HG03520 (cell line): Measurements from ENCODE around the gene RAX.
"Not testable (repeated sequence)": the region's sequence is repeated elsewhere in the genome, so short reads cannot be mapped to it uniquely, and the experiment has no call there.

ENCODE experiments used
- ATAC-seq: cut with Tn5 transposase; IDR thresholded peaks from one replicate; pipeline ENCODE4 v1.9.1; 2021; ENCODE audit warnings: mild to moderate bottlenecking, moderate library complexity; ENCODE audit not compliant: unreplicated experiment

The RAX gene

DNA sequence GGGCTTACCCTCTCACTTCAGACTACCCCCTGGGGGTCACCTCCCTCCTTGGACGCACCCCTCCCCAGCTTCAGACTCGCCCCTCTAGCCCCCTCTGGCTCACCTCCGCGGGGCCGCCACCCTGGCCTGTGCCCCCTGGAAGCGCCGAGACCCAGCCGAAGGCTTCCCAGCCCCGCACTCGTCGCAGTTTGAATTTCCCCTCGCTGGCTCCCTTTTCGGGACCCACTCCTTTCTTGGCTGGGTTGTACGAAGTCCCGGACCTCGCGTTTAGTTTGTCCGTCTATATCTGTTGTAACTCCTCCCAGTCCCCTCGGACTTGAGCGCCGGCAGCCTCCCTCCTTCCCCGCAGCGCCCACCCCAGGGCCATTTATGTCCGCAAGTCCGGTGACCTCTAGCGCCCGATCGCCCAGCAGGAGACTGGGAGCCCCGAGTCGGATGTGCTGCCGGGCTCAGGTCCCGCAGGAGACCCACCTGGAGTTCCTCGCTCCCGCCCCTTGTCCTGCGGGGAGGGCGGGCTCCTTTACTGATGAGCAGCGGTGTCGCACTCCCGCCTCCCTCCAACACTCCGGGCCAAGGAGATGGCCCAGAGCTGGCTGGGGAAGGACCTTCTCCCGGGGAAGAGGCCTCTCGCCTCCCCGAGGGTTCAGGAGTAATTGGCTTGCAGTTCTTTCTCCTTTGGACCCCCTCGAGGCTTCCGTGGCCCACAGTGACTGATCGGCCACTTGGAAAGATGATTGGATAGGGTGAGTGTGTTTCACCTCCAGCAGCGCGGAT, 692 bp upstream of the RAX start:
- ATAC-seq, result no peak

DNA sequence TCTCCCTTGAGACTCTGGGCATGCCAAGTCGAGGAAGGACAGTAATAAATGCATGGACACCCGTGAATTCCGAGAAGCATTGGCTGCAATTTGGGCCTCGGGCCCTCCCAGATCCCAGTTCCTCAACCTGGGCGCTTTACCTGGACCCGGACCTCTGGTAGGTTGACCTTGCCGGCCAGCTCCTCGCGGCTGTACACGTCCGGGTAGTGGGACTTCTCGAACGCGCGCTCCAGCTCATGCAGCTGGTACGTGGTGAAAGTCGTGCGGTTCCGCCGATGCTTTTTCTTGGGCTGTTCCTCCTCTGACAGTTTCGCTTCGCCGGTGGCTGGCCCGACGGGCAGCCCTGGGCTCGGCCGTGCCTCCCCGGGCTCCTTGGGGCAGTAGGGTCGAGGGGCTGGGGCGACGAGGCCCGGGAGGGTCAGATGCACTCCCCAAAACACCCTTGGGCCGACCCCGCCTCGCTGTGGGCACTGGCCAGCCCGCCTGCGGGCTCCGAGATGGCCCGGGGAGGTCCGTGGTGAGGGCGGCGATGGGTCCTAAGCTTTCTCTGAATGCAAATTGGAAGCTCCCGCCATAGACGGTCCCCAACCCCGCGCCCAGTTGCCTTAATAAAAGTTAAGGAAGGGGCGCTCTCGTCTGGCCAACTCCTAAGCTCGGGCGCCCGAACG, 899 bp downstream of the RAX start:
- no peak for ATAC-seq

DNA sequence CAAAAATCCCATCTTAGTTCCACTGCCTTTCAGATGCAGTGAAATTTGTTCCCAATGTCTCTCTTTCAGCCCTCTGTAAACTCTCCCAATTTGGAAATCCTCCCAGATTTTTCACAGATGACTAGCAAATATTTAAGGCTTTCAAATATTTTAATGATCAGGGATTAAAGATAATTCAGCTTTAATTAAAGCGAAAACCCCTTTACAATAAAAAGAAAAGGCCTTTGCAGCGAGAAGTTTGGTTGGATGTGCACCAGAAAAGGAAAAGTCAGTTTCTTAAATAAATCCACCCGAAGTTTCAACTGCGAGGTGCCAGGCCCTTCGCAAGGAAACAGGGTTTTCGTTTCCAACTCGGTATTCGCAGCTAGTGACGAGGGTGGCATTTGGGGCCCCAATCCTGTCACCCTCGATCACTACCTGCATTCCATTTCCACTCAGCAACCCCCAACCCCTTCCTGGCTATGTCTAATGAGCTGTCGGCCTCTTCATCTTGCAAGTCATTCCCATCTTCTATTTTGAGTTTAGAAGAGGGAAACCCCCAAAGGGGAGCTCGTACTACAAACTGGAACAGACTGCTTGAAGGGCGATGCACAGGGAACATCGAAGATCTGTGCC, 1.5 kb downstream of the RAX start:
- ATAC-seq, result no peak

DNA sequence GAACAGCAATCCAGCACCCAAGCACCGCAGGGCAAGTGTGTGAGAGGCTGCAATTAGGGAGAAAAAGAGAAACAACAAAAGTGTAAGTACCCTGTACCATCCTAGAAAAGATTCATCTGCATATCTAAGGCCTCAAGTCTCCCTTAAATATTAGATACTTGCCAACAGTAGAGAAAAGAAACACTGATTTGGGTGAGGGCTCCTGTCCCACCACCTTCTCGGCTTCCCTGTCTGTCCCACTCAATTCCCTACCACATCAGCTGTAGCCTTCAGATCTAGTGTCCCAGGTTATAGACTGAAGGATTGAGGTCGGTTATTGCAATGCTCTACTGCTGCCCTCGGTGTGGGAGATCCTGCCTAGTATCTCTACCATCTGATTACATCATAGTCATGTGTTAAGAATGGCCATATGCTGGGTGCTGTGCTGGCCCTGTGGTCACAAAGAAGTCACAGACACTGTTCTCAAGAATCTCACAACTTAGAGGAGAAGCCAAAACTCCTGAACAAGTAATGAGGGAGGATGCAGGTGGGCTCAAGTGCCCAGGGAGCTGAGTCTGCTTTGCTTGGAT, 2.5 kb downstream of the RAX start:
- no peak for ATAC-seq

DNA sequence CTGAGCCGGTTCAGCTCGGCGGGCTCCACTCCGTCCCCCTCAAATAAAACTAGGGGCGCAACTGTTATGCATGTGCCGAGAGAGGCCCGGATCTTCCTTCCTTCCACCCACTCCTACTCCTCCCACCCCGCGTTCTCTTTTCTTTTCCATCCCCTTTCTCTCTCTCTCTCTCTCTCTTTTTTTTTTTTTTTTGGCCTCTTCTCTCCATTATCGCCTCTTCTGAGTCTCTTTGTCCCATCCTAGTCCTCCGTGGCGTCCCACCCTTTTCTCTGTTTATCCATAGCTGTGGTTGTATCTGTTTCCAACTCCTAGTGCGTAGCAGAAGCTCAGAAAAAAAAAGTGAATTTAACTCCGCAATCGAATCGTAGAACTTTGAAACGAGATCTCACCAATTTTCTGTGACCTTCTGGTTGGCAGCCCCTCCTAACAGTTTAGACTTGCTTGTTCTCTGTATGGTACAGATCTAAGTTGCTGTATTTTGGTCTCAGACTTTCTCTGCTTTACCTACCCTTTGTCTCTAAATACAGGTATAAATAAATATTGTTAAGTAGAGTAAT, 3.6 kb downstream of the RAX start:
- ATAC-seq, result no peak

DNA sequence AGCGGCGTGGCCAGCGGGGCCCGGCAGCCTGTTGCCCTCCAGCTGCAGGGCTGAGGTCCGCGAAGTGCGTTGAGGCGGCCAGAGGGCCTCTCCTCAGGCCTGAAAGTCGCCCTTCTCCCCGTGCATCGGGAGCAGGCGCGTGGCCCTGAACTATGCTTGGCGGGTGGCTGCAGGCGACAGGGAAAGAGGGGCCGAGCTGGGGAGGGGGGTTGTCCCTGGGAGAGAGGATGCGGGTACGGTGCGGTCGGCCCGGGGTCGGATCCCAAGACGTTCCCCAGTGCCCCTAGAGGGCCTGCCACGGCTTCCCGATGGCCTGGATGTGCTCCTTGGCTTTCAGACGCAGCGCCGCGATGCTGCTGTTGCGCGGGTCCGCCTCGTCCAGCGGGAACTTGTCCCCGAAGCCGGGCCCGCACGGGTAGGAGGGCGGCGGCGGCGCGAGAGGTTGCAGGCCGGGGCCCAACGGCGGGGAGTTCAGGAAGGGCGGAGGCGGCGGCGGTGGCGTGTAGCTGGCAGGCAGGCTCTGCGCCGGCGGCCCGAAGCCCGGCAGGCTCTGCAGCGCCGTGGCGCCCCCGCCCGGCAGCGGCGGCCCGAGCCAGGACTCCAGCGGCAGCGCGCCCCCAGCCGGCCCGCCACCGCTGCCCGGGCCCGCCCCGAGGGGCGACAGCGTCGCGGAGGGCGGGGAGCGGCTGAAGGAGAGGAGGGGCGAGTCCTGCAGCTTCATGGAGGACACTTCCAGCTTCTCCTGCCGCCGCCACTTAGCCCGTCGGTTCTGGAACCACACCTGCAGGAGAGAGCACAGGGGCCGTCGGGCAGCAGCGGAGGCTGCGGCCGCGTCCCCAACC, 4.3 kb downstream of the RAX start:
- no peak for ATAC-seq

DNA sequence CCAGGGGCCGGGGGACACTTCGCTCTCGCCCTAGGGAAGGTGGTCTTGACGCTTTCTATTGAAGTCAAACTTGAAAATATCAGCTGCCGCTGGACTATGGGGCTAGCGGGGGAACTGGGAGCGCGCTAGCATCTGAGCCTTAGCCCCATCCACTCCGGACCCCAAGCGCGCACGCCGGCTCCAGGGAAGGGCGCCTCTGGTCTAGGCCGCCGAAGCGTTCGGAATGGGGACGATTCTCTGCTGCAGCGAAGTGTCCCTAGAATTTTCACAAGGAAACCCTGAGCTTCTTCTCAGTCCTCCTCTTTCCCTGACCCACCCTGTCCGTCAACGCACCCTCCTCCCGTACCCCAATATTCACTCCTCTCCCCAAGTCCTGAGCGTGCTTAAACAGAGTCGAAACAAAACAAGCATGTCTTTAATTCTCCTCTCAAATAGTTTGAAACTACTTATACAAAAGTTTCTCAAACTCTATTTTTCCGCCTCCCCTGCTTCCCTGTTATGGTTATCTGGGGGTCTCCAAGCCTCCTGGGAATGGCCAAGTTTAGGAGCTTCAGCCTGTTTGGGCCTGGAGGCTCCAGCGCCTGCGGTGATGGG, 5.0 kb downstream of the RAX start:
- ATAC-seq, result no peak

DNA sequence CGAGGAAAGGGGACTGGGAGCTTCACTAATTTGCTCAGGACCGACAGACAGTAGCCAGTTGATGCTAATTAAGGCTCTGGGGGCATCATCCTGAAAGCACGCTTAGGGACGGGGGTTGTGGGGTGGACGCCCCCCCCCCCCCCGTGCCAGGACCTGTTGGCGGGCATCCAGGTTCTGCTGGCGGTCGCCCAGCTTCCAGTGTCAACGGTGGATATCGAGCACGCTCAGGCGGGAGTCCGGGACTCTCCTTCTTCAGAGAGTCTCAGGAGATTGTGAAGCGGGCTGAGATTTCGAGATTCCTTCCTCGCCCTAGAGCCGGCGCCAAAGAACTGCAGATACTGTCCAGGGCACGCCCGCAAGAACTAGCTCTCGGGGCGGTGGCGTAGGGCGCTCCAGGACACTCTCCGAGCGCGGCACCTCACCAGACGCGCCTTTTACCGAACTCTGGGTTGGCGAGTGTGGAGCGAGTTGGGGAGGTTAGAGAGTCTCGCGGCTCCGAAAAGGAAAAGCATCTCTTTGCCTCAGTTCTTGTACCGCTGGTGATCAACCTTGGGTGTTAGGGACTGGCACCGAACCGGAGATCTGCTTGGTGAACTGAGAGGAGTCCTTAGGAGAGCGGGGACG, 5.6 kb downstream of the RAX start:
- ATAC-seq, result no peak

DNA sequence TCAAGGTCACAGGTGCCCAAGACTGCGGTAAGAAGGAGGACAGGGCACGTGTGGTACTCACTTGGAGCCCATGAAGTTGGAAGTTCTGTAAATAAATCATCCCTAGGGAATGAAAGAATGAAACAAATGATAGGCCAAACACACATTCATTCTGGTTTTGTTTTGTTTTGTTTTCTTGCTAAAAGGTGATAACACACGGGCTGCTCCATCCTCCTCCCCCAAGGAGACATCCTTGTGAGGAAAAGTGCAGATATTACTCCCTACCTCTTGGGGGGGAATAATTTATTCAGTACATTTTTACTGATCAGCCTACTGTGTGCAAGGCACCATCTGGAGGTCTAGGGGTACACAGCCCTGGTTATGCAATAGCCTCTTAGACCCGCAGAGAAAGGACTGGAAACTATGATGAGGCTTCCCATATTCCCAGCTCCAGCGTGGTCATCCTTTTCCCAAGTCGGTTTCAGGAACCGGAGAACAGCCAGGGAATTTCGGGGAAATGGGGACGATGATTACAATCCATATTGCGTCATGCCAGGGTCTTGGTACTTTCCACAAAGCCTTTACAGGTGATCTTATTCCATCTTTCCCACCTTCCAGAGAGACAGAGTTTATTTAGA, 6.3 kb downstream of the RAX start:
- ATAC-seq, result no peak

DNA sequence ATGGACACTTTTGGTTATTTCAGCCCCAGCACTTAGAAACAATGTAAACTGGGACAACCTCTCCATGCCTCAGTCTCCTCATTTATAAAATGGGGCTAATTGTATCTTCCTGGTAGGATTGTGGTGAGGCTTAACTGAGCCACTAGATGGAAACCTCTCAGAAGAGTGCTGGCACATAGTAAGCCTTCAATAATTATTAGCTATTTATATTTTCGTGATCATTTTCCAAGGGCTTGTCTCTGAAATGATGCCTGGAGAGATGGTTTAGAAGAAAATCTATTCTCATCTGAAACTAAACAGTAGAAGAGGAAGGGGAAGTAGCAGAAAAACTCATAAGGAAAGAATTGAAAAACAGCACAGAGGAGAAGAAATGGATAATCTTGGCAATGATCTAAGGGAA, 6.8 kb downstream of the RAX start:
- ATAC-seq, result no peak

DNA sequence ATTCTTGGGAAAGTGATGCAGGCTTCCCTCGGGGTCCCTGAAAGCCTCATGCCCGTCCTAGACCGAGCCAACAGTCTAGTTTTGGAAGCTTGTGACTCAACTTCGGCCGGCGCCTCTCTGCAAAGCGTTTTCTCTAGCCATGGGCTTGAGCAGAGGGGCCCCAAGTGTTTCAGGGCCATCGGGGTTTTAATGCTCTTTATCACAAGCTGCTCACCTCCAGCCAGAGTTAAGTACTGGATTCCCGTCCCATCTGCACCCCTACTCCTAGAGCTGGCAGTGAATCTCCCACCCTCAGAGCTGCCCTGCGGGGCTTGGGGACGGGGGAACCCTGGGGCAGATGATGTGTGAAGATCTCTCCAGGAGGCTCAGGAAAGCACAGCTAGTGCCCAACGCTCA, 7.3 kb downstream of the RAX start:
- ATAC-seq, result no peak

DNA sequence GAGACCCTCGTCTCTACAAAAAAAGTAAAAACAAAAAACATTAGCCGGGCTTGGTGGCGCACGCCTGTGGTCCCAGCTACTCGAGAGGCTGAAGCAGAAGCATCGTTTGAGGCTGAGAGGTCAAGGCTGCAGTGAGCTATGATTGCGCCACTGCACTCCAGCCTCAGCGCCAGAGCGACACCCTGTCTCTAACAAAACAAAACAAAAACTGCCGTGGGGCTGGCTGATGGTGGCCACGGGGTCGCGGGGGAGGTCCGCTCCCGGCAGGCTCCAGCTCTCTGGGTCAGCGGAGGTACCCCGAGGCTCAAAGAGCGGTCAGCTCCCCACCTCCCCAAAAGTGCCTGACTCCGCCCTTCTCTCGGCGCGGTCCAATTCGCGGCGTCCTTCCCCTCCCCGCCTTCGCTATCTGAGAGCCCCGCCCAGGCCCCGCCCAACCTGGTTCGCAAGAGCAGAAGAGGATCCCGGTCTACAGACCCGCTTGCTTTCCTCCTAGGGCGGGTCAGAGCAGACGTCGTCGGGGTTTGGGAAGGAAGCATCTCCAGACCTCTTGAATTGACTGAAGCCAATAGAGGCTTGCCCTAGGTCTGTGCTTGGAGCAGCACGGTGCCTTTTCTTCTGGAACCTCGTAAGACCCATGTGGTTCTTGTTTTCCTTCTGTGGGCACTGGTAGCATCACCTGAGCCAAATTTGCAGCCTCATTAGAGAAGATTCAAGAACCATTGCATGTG, 7.8 kb downstream of the RAX start:
- peak; percentile 73 for ATAC-seq

DNA sequence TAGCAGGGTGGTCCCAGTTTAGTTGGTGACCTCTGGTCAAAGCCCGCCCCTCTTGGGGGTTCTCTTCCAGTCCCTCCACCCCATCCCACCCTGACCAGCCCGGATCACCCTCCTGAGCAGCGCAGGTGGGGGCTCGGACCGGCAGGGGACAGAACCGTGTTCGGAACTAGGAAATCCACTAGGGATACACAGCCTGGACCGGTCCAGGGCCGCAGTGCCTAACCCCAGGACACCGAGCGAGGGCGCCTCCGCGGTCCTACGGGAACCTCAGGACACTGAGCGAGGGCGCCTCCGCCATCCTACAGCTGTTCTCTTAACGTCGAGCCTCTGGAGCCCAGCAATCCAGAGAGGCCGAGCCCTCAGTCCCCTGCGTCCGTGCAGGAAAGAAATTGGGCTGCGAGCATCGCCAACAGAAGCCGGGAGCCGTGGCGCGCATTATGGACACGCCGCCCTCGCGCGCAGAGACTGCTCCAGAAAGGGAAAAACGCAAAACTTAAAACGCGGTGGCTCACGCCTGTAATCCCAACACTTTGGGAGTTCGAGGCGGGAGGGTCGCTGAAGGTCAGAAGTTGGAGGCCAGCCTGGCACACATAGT, 8.5 kb downstream of the RAX start:
- ATAC-seq, result no peak

DNA sequence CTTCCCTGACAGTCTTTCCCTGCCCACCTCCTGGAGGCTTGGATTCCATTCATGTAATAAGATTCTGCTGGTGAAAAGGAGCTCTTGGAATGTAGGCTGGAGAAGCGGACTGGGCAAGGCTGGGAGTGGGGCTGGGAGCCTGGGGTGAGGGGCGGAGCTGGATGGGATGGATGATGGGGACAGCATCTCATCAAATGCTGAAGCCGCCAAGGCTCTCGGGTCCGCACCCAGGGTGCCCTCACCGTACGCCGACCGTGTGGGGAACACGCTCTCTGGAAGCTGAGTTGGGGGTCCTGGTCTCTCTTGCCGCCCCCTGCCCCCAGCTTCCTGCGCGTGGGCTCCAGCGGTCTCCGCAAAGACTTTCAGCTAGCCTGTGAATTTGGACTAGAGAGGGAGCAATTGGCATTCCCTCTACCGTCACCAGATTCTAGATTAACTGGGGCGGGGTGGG, 9.1 kb downstream of the RAX start:
- no peak for ATAC-seq

DNA sequence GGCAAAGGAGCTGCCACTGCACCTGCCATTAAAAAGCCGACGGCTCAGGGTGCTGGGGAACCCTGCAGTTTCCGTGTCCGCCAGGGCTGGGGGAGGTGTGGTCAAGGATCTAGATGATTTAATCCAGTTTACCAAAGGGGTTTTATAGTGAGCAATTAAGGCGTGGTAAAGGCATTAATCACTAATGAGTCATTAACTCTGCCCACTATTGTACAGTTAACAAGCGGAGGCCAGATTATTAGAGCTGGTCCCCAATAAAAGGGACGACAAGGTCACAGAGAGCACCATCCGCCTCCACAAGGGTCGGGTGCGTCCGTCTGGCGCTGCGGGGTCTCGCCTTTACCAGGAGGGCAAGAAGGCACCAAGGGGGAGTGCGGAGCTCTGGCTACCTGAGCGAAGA, 9.6 kb downstream of the RAX start:
- no peak for ATAC-seq

DNA sequence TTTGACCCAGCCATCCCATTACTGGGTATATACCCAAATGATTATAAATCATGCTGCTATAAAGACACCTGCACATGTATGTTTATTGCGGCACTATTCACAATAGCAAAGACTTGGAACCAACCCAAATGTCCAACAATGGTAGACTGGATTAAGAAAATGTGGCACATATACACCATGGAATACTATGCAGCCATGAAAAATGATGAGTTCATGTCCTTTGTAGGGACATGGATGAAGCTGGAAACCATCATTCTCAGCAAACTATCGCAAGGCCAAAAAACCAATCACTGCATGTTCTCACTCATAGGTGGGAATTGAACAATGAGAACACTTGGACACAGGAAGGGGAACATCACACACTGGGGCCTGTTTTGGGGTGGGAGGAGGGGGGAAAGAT, 11.0 kb downstream of the RAX start:
- not testable (repeated sequence) for ATAC-seq

DNA sequence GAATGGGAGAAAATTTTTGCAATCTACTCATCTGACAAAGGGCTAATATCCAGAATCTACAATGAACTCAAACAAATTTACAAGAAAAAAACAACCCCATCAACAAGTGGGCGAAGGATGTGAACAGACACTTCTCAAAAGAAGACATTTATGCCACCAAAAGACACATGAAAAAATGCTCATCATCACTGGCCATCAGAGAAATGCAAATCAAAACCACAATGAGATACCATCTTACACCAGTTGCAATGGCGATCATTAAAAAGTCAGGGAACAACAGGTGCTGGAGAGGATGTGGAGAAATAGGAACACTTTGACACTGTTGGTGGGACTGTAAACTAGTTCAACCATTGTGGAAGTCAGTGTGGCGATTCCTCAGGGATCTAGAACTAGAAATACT, 11.4 kb downstream of the RAX start:
- not testable (repeated sequence) for ATAC-seq

DNA sequence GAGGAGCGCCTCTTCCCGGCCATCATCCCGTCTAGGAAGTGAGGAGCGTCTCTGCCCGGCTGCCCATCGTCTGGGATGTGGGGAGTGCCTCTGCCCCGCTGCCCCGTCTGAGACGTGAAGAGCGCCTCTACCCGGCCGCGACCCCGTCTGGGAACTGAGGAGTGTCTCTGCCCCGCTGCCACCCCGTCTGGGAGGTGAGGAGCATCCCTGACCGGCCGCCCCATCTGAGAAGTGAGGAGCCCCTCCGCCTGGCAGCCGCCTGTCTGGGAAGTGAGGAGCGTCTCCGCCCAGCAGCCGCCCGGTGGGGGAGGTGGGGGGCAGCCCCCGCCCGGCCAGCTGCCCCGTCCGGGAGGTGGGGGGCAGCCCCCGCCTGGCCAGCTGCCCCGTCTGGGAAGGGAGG, 17.8 kb downstream of the RAX start:
- not testable (repeated sequence) for ATAC-seq
